ENCODE data around the gene IRF4. TPM values are rescaled to one million over a fixed set of nuclear protein-coding genes. Genes with fewer than 3 reads are reported as not detected.

The IRF4 gene
- total RNA-seq, 1 experiment from 2014 or later: 0.15 TPM

GRCh38 chr6:366389-367297, 24.9 kb upstream of the IRF4 start:
- no peak overlapping the region for H3K4me3 ChIP-seq (ENCODE audit: low read length)
- no peaks in the 10 kb centered on the region for H4K20me1 ChIP-seq (ENCODE audit: low read length)
- no peak overlapping the region for H2AFZ ChIP-seq (ENCODE audit: low read length)
- DNase-seq: no peak
- H3K79me2 ChIP-seq (ENCODE audit: low read length): no peaks in the 10 kb centered on the region
- no peaks in the 10 kb centered on the region for H3K36me3 ChIP-seq (ENCODE audit: low read depth, low read length)
- POLR2A ChIA-PET (ENCODE audit: unreplicated experiment): no interaction called here
- H3K9me2 ChIP-seq (replicated peaks; ENCODE audit: low read length): no peaks in the 10 kb centered on the region
- H3K27me3 ChIP-seq (ENCODE audit: low read length): peaks cover 30% of the 10 kb centered on the region; the same call in 1 of the 2 replicates
- H3K9me3 ChIP-seq (ENCODE audit: low read length): no peaks in the 10 kb centered on the region
- no TSS peak for BruUV-seq (replicated peaks)
- intact Hi-C loops (cut with micrococcal nuclease): loop anchor here (2.0 kb wide), 1 partner anchor 178 kb away; no protein-coding TSS in a partner anchor
- no peak overlapping the region for H3K4me2 ChIP-seq (ENCODE audit: low read length)
- H3F3A ChIP-seq (ENCODE audit: low read length, unreplicated experiment): no peaks in the 10 kb centered on the region
- CTCF ChIA-PET: no interaction called here
- TF ChIP-seq EZH2phosphoT487 (IDR thresholded peaks at IDR 0.05; ENCODE audit: borderline replicate concordance, low read length) (no peak), EZH2 (IDR thresholded peaks at IDR 0.05; ENCODE audit: low read length, unreplicated experiment) (no peak), CTCF (conservative IDR thresholded peaks at IDR 0.05; ENCODE audit: low read depth, low read length) (no peak)
- no peak overlapping the region for H3K27ac ChIP-seq (ENCODE audit: low read length)
- no peaks in the 10 kb centered on the region for H3K4me1 ChIP-seq (ENCODE audit: insufficient read depth, low read length)
- H3K9ac ChIP-seq (ENCODE audit: low read length): no peak overlapping the region
- no peak for ATAC-seq

- H2AFZ ChIP-seq (ENCODE audit: low read length): no peak overlapping the region
- H3K4me1 ChIP-seq (ENCODE audit: insufficient read depth, low read length): no peaks in the 10 kb centered on the region
- no peaks in the 10 kb centered on the region for H3K9me3 ChIP-seq (ENCODE audit: low read length)
- no peaks in the 10 kb centered on the region for H3K36me3 ChIP-seq (ENCODE audit: low read depth, low read length)
- H3K27me3 ChIP-seq (ENCODE audit: low read length): peaks cover 36% of the 10 kb centered on the region
- H4K20me1 ChIP-seq (ENCODE audit: low read length): no peaks in the 10 kb centered on the region
- CTCF ChIA-PET: no interaction called here
- H3F3A ChIP-seq (ENCODE audit: low read length, unreplicated experiment): no peaks in the 10 kb centered on the region
- H3K9me2 ChIP-seq (replicated peaks; ENCODE audit: low read length): no peaks in the 10 kb centered on the region
- DNase-seq (no peak), ATAC-seq (no peak)
- intact Hi-C loops (cut with micrococcal nuclease): loop anchor here (2.0 kb wide), 1 partner anchor 179 kb away; no protein-coding TSS in a partner anchor
- H3K4me2 ChIP-seq (ENCODE audit: low read length): no peak overlapping the region
- H3K9ac ChIP-seq (ENCODE audit: low read length): no peak overlapping the region
- no peak overlapping the region for H3K27ac ChIP-seq (ENCODE audit: low read length)
- no TSS peak for BruUV-seq (replicated peaks)
- no peak overlapping the region for H3K4me3 ChIP-seq (ENCODE audit: low read length)
- POLR2A ChIA-PET (ENCODE audit: unreplicated experiment): no interaction called here
- no peaks in the 10 kb centered on the region for H3K79me2 ChIP-seq (ENCODE audit: low read length)
- TF ChIP-seq EZH2 (IDR thresholded peaks at IDR 0.05; ENCODE audit: low read length, unreplicated experiment) (no peak), EZH2phosphoT487 (IDR thresholded peaks at IDR 0.05; ENCODE audit: borderline replicate concordance, low read length) (no peak), CTCF (conservative IDR thresholded peaks at IDR 0.05; ENCODE audit: low read depth, low read length) (no peak)
Measured at GRCh38 chr6:367298-367794, 24.2 kb upstream of the IRF4 start.
